Left lung (tissue), 10 donors: Measurements from ENCODE around the gene ARFGAP2. TPM values are rescaled to one million over a fixed set of nuclear protein-coding genes. Genes with fewer than 3 reads are reported as not detected.

Experiments used
- ATAC-seq: fragments of 200-7000 bp; cut with Tn5 transposase; one replicate; pipeline ENCODE4 v1.9.1; 2020; ENCODE audit warnings: moderate library complexity
- DNase-seq, 4 donors: peaks; one replicate each; pipeline ENCODE4 v3.0.0-alpha.2; 2013 to 2020
- H3K27ac ChIP-seq, 2 donors: fragments of 200-600 bp; sonication (generic) in 1 of 2; one replicate each; pipeline versions ENCODE4 v1.5.0 to v1.8.0; 2020 to 2021
- H3K27me3 ChIP-seq, 2 donors: fragments of 200-600 bp; sonication (generic) in 1 of 2; one replicate each; pipeline versions ENCODE4 v1.5.0 to v1.8.0; 2020 to 2021
- H3K36me3 ChIP-seq, 2 donors: fragments of 200-600 bp; sonication (generic) in 1 of 2; one replicate each; pipeline versions ENCODE4 v1.5.0 to v1.8.0; 2020 to 2021
- H3K4me1 ChIP-seq, 2 donors: fragments of 200-600 bp; one replicate each; pipeline ENCODE4 v1.8.0; 2021
- H3K4me3 ChIP-seq, 2 donors: fragments of 200-600 bp; sonication (generic) in 1 of 2; one replicate each; pipeline versions ENCODE4 v1.5.0 to v1.8.0; 2020 to 2021; ENCODE audit warnings: mild to moderate bottlenecking in 1 of 2
- H3K9me3 ChIP-seq, 2 donors: fragments of 200-600 bp; sonication (generic) in 1 of 2; one replicate each; pipeline versions ENCODE4 v1.5.0 to v1.8.0; 2020 to 2021
- intact Hi-C, 2 donors: fragments of 100-400 bp; cut with DNase I; formaldehyde crosslinking; loops; one replicate each; pipeline versions ENCODE4 v1.11.2 to v1.14.2; 2022
- polyA plus RNA-seq, 6 donors: library from polyadenylated mRNA; unstranded; fragments of 120-200 nt; gene quantifications; one replicate each; pipeline ENCODE4 v1.2.1, GENCODE V29; 2013; ENCODE audit not compliant: insufficient read length in 6 of 6
- total RNA-seq, 2 donors: library from RNA; stranded (reverse); fragmentation: NEBNext Ultra II Directional; extraction: Animal tissue kit (Norgen Biotek cat#: 25700); gene quantifications; one replicate each; pipeline ENCODE4 v1.2.1, GENCODE V29; 2021
- TF ChIP-seq, protein P1 (sequence below), 2 donors: fragments of 200-600 bp; sonication (generic) in 1 of 2; IDR thresholded peaks; one replicate each; pipeline versions ENCODE4 v1.5.0 to v1.8.0; 2021; ENCODE audit warnings: antibody characterized with exemption in 2 of 2
- donor health status: DM: no; HTN: yes; CAD: no.
- donor health status: DM: no; HTN: no; CAD: no.

Gene ARFGAP2
- total and polyA plus RNA-seq, 8 donors = 79.1 to 103 (median 92.4) TPM

DNA sequence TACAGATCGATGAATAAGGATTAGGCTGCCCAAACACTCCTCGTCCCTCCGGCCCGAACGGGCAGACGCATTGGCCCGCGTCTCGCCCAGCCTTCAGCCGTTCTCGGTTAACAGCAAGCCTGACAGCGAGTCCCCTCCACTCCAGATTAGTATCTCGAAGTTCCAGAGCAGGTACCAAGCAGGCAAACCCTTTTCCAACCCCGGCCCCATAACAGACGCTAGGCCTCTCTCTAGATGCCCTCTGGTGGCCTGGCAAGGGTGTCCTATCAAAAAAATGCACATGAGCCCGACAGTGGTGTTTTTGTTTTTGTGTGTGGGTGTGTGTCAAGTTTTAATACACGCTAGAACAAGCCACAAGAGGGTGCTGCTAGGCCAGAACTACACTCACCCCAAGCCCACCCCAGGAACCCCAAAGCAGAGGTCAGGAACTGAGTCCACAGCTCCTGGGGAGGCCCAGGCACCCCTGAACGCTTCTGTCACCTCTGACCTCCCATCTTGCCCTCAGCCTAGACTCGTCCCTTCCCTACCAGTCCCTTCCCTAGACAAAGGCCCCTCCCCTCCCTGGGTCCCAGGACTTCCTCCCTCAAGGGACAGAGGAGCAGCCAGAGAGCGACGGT, 658 bp upstream of the ARFGAP2 start:
- Histone ChIP-seq H3K27ac (peak overlapping the region; percentile 94 to 97), H3K4me3 (peak overlapping the region; percentile 84 to 100), H3K36me3 (peaks cover 0 to 37% of the 10 kb centered on the region in 2 donors), H3K4me1 (peaks cover 14 to 36% of the 10 kb centered on the region in 2 donors), H3K27me3 (no peaks in the 10 kb centered on the region), H3K9me3 (no peaks in the 10 kb centered on the region)
- TF ChIP-seq, protein P1, sequence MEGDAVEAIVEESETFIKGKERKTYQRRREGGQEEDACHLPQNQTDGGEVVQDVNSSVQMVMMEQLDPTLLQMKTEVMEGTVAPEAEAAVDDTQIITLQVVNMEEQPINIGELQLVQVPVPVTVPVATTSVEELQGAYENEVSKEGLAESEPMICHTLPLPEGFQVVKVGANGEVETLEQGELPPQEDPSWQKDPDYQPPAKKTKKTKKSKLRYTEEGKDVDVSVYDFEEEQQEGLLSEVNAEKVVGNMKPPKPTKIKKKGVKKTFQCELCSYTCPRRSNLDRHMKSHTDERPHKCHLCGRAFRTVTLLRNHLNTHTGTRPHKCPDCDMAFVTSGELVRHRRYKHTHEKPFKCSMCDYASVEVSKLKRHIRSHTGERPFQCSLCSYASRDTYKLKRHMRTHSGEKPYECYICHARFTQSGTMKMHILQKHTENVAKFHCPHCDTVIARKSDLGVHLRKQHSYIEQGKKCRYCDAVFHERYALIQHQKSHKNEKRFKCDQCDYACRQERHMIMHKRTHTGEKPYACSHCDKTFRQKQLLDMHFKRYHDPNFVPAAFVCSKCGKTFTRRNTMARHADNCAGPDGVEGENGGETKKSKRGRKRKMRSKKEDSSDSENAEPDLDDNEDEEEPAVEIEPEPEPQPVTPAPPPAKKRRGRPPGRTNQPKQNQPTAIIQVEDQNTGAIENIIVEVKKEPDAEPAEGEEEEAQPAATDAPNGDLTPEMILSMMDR (IDR thresholded peaks at IDR 0.05) = peak in 1 of 2 donors; percentile 52
- intact Hi-C loops = no loop called here
- peak; percentile 73 for ATAC-seq
- peak in 2 of 4 donors; percentile 71 to 81 for DNase-seq

GRCh38 chr11:47175746-47176327, 842 bp downstream of the ARFGAP2 start:
- intact Hi-C loops = no loop called here
- peak overlapping the region; percentile 84 to 100 for H3K4me3 ChIP-seq
- peaks cover 0 to 52% of the 10 kb centered on the region in 2 donors for H3K36me3 ChIP-seq
- H3K4me1 ChIP-seq = peaks cover 14 to 38% of the 10 kb centered on the region in 2 donors
- DNase-seq (no peak), ATAC-seq (no peak)
- no peaks in the 10 kb centered on the region for H3K9me3 ChIP-seq
- H3K27me3 ChIP-seq = no peaks in the 10 kb centered on the region
- TF ChIP-seq, protein P1 (IDR thresholded peaks at IDR 0.05) = no peak
- H3K27ac ChIP-seq = peak overlapping the region; percentile 94 to 97

DNA sequence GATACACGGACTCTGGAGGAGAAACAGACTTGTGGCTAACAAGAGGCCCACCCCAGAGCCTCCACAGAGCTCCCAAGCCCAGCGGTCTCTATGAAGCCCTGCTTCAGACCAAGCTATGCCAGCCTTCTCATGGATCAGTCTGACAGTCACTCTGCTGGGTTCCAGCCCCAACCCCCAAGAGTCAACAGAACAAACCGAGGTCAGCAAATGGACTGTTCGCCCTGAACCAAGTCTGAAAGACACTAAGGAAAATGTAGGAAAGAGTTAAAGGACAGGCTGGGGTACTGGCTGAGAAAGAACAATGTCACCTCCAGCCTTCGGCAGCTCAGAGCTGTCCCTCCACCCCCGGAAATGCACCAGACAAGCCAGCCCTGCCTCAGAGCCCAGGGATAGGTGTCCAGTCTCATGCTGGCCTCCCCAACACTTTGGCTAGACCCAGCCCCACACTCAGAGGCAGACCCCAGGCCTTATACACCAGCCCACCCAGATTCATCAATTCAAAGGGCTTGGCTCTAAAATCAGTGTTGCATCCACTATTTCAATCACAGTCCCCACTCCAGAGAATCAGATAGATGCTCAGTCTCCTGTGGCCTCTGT, 3.8 kb downstream of the ARFGAP2 start:
- Histone ChIP-seq H3K9me3 (no peaks in the 10 kb centered on the region), H3K27ac (no peak overlapping the region), H3K4me3 (no peak overlapping the region), H3K27me3 (no peaks in the 10 kb centered on the region), H3K4me1 (peaks cover 12 to 33% of the 10 kb centered on the region in 2 donors), H3K36me3 (peaks cover 4 to 73% of the 10 kb centered on the region in 2 donors)
- DNase-seq = no peak
- TF ChIP-seq, protein P1 (IDR thresholded peaks at IDR 0.05) = no peak
- intact Hi-C loops = no loop called here
- ATAC-seq = no peak

GRCh38 chr11:47171856-47172255, 4.8 kb downstream of the ARFGAP2 start:
- Histone ChIP-seq H3K36me3 (peaks cover 4 to 83% of the 10 kb centered on the region in 2 donors), H3K27me3 (no peaks in the 10 kb centered on the region), H3K4me1 (peaks cover 8 to 25% of the 10 kb centered on the region in 2 donors), H3K9me3 (no peaks in the 10 kb centered on the region), H3K27ac (no peak overlapping the region), H3K4me3 (no peak overlapping the region)
- TF ChIP-seq, protein P1 (IDR thresholded peaks at IDR 0.05) = no peak
- intact Hi-C loops = no loop called here
- no peak for DNase-seq
- no peak for ATAC-seq
